Neural crest cell (in vitro differentiated cells): ENCODE data around the gene IZUMO1. TPM values are rescaled to one million over a fixed set of nuclear protein-coding genes. Genes with fewer than 3 reads are reported as not detected.
"Not testable (repeated sequence)": the region's sequence is repeated elsewhere in the genome, so short reads cannot be mapped to it uniquely, and the experiment has no call there.

Experiments
- DNase-seq: peaks from one replicate; pipeline ENCODE4 v3.0.0; 2021; ENCODE audit warnings: low read depth, mixed read lengths, low spot score
- H3K27ac Mint-ChIP-seq: one replicate; pipeline ENCODE4 v1.8.0; 2021; ENCODE audit warnings: mild to moderate bottlenecking, mixed read lengths; ENCODE audit not compliant: unreplicated experiment
- H3K27me3 Mint-ChIP-seq: 2 replicates; pipeline ENCODE4 v1.8.0; 2021; ENCODE audit warnings: low read depth, mild to moderate bottlenecking, mixed read lengths
- H3K36me3 Mint-ChIP-seq: 2 replicates; pipeline ENCODE4 v1.8.0; 2021; ENCODE audit warnings: low read depth, mild to moderate bottlenecking, mixed read lengths
- H3K4me1 Mint-ChIP-seq: 2 replicates; pipeline ENCODE4 v1.8.0; 2021; ENCODE audit warnings: mixed read lengths
- H3K4me3 Mint-ChIP-seq: one replicate; pipeline ENCODE4 v1.8.0; 2021; ENCODE audit warnings: mild to moderate bottlenecking, mixed read lengths
- H3K9me3 Mint-ChIP-seq: 2 replicates; pipeline ENCODE4 v1.8.0; 2021; ENCODE audit warnings: mixed read lengths
- total RNA-seq: library from RNA; stranded (reverse); gene quantifications from 2 replicates; pipeline ENCODE4 v1.2.1, GENCODE V29; 2021
- TF ChIP-seq, protein P1 (sequence below): fragments of 200-600 bp; sonication (generic); conservative IDR thresholded peaks from 2 replicates; pipeline ENCODE4 v1.5.0; 2021; ENCODE audit warnings: antibody characterized with exemption, mild to moderate bottlenecking

The IZUMO1 gene
- total RNA-seq, 1 donor from 2014 or later = 0.23 TPM

DNA sequence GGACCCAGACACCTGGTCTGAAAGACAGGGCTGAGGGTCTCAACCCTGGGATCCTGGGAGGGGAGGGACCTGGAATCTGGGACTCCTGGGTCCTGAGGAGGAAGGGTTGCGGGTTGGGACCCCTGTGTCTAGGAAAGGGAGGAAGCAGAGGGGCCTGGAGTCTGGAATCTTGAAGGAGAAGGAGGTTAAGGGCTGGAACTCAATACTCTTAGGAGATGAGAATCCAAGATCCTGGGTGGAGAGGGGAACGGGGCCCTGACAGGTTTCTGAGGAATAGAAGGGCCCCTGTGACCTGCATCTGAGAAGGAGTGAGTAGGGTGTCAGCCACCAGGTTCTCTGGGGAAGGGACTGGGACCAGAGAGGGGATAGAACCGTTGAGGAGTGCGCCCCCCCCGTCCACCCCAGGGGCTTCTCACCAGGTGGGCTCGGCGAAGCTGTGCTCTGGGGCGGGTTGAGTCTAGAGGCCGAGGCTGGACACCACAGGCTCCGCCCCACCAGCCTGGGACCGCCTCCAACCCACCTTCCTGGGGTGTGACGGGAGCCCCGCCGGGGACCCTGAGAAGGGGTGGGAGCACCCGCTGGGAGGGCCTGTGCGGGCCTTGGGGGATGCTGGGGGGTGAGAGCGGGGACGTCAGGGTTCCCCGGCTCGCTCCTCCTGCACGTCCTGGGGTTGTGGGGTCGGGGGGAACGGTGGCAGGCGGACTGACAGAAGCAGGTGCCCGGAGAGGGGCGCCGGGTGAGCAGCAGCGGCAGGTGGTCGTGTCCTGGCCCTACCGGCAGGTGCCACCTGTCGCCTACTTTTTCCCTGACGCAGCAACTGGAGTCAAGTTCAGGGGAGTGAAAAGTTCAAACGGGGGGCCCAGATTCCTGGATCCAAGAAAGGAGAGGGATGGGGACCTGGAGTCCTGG is 27.2 kb downstream of the IZUMO1 start, which contains the start of gene MAMSTR:
MAMSTR (minus strand) TSS at position 463 of the 909 bp plus-strand sequence. CDS start 694 bp downstream, outside the sequence.
- peak within 1 kb of the TSS; percentile 93 for H3K4me3 Mint-ChIP-seq
- TF ChIP-seq, protein P1, sequence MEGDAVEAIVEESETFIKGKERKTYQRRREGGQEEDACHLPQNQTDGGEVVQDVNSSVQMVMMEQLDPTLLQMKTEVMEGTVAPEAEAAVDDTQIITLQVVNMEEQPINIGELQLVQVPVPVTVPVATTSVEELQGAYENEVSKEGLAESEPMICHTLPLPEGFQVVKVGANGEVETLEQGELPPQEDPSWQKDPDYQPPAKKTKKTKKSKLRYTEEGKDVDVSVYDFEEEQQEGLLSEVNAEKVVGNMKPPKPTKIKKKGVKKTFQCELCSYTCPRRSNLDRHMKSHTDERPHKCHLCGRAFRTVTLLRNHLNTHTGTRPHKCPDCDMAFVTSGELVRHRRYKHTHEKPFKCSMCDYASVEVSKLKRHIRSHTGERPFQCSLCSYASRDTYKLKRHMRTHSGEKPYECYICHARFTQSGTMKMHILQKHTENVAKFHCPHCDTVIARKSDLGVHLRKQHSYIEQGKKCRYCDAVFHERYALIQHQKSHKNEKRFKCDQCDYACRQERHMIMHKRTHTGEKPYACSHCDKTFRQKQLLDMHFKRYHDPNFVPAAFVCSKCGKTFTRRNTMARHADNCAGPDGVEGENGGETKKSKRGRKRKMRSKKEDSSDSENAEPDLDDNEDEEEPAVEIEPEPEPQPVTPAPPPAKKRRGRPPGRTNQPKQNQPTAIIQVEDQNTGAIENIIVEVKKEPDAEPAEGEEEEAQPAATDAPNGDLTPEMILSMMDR = no peak
- H3K4me1 Mint-ChIP-seq = peaks cover 40% of the 10 kb centered on the region
- H3K27ac Mint-ChIP-seq = peak within 1 kb of the TSS; percentile 100
- H3K9me3 Mint-ChIP-seq = no peaks in the 10 kb centered on the region
- H3K36me3 Mint-ChIP-seq = no peaks in the 10 kb centered on the region
- no peaks in the 10 kb centered on the region for H3K27me3 Mint-ChIP-seq
- DNase-seq = no peak

DNA sequence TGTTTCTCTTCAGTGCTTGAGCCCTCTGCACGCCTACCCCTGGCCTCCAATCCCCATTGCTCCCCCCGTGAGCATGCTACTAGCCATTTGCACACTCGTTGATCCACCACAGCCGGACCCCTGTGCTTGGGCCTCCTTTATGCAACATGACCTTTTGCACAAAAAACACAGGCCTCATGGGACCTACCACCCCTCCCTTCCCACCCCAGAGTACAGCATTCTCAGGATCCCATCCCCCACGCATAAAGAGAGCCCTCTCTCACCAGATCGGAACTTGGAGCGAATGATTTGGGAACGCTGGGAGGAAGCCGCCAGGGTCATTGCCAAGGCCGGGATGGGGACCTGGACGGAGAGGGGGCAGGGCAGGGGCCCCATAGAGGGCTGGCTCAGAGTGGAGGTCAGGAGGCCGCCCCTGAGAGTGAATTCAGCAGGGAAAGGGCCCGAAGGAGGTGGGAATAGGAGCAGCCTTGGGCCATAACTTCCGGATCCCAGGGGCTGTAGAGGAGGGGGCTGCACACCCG is 27.9 kb downstream of the IZUMO1 start:
- Mint-ChIP-seq H3K4me1 (peaks cover 48% of the 10 kb centered on the region), H3K9me3 (no peaks in the 10 kb centered on the region), H3K36me3 (no peaks in the 10 kb centered on the region), H3K27me3 (no peaks in the 10 kb centered on the region), H3K4me3 (peak overlapping the region; percentile 77), H3K27ac (peak overlapping the region; percentile 97)
- TF ChIP-seq, protein P1 = no peak
- no peak for DNase-seq

DNA sequence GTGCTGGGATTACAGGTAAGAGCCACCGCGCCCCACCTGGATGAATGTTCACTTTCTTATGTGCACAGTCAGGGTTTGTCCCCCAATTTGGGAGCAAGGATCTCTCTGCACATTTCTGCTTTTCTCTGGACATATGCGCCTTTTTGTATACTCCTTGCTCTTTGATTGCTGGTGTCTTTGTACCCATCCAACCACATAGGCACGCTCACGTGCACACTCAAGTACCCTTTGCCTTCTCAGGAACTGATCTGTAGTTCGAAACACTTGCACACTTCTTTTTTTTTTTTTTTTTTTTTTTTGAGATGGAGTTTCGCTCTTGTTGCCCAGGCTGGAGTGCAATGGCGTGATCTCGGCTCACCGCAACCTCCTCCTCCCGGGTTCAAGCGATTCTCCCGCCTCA is 28.6 kb downstream of the IZUMO1 start:
- DNase-seq, H3K27me3 Mint-ChIP-seq, H3K36me3 Mint-ChIP-seq, H3K27ac Mint-ChIP-seq, H3K9me3 Mint-ChIP-seq: not testable (repeated sequence)
- H3K4me1 Mint-ChIP-seq = peaks cover 50% of the 10 kb centered on the region
- H3K4me3 Mint-ChIP-seq = peak overlapping the region; percentile 77

DNA sequence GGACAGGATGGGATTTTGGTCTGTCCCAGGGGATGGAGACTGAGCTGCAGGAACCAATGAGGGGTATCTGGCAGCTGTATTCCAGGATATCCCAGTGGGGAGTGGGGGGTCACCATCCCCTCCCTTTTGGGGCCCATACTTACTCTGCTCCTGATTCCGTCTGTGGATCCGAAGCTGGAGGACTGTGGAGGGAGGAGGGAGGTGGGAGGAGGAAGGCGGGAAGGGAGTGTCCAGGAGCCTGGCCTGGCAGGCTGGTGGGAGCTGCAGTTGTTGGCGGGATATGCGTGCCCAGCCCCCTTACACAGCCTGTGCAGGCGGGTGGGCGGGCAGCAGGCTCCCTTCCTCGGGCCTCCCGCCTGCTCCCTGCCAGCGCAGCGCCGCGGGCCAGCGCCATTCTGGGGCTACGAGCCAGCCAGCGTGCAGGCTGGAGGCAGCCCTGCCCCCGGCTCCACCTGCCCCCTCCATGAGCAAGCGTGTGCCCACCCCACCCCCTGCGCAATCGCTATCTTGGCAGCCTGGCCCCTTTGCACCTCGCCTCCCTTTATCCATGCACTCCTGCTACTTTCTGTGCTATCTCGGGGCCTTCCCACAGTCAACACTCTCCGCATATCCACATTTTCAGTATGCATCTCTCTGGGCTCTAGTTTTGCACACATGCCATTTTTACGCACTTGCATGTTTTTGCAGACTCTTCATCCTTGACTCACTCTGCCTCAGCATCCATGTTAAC is 30.0 kb downstream of the IZUMO1 start:
- Mint-ChIP-seq H3K36me3 (no peaks in the 10 kb centered on the region), H3K27ac (peak overlapping the region; percentile 70), H3K27me3 (no peaks in the 10 kb centered on the region), H3K4me3 (peak overlapping the region; percentile 70), H3K9me3 (no peaks in the 10 kb centered on the region), H3K4me1 (peaks cover 50% of the 10 kb centered on the region)
- no peak for DNase-seq
- TF ChIP-seq, protein P1 = no peak

DNA sequence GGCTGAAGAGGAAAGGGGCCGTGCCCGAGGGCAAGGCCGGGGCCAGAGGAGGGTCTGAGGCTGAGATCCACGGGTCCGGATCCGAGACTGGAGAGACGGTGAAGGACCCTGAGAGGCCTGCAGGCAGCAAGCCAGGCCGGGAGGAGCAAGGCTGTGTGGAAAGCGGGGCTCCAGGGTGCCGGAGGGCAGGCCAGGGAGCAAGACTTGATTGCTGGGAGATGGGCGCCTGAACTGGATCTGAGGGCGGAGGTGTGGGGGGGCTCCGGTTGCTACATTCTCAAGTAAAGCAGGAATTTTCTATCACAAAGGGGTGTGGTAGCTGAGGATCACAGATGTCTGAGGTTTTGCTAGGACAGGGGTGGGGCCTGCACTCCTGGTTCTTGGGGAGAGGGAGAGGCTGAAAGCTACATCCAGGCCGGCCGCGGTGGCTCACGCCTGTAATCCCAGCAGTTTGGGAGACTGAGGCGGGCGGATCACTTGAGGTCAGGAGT is 31.0 kb downstream of the IZUMO1 start:
- DNase-seq = no peak
- Mint-ChIP-seq H3K4me3 (peak overlapping the region; percentile 41), H3K9me3 (no peaks in the 10 kb centered on the region), H3K27ac (no peak overlapping the region), H3K36me3 (no peaks in the 10 kb centered on the region), H3K27me3 (no peaks in the 10 kb centered on the region), H3K4me1 (peaks cover 45% of the 10 kb centered on the region)
- TF ChIP-seq, protein P1 = no peak
